GM12891 (cell line): Measurements from ENCODE around the gene MOB3A.

Source experiments
- POLR2A ChIP-seq: IDR thresholded peaks from 2 replicates; pipeline ENCODE4 v1.6.1; 2011; ENCODE audit warnings: low read depth, low read length, control low read depth
- POLR2AphosphoS5 ChIP-seq: IDR thresholded peaks from 2 replicates; pipeline ENCODE4 v1.6.1; 2011; ENCODE audit warnings: low read depth, low read length, control low read depth

DNA sequence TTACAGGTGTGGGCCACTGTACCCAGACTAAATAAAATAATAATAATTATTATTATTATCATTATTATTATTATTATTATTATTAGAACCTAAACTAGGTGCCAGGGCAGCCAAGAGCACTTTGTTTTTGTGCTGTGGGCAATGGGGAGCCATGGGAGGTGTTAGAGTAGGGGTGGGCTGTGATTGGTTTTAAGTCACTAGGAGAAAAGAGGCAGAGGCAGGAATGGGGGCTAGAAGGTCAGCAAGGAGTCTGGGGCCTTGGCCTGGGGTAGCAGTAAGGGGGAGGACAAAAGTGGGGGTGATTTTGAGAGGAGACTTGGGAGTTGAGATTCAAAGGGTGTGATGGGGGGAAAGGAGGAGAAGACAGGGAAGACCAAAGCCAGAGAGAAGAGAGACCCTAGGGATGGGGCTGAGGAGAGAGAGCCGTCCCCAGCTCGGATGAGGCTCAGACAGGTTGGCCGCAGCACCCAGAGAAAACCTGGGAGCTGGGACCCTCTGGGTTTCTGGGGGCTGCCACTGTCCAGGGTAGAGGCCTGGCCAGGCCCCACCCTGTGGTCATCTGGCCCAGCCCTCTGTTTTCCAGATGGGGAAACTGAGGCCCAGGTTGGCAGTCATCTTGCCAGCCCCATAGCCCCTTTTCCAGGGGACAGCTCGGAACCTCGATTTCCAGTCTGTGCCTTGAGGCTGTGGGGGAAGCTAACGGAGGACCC lies 62.9 kb downstream of the MOB3A start:
- TF ChIP-seq POLR2A: no peak
- no peak for TF ChIP-seq POLR2AphosphoS5
